Spinal cord (tissue), 10 donors: Measurements from ENCODE around the gene MACO1. TPM values are rescaled to one million over a fixed set of nuclear protein-coding genes. Genes with fewer than 3 reads are reported as not detected.

Experiments
- DNase-seq, 6 donors: peaks; one replicate each; pipeline versions ENCODE4 v3.0.0 to v3.0.0-alpha.2; 2013 to 2015; ENCODE audit warnings: low spot score in 6 of 6, low read depth in 4 of 6
- H3K27ac ChIP-seq: one replicate; pipeline ENCODE4 v1.5.1; 2013; ENCODE audit warnings: low read depth, low read length, control low read depth
- H3K27me3 ChIP-seq: one replicate; pipeline ENCODE4 v1.6.1; 2013; ENCODE audit warnings: low read length; ENCODE audit not compliant: control insufficient read depth, insufficient read depth
- H3K36me3 ChIP-seq: one replicate; pipeline ENCODE4 v1.6.1; 2013; ENCODE audit warnings: low read length; ENCODE audit not compliant: control insufficient read depth, insufficient read depth
- H3K4me1 ChIP-seq: one replicate; pipeline ENCODE4 v1.6.1; 2013; ENCODE audit warnings: low read length; ENCODE audit not compliant: control insufficient read depth, insufficient read depth
- H3K4me3 ChIP-seq: one replicate; pipeline ENCODE4 v1.5.1; 2013; ENCODE audit warnings: low read depth, low read length, control low read depth
- H3K9me3 ChIP-seq: one replicate; pipeline ENCODE4 v1.6.1; 2013; ENCODE audit warnings: low read length; ENCODE audit not compliant: control insufficient read depth, insufficient read depth
- WGBS: methylation state at CpG from one replicate; pipeline ENCODE4 v1.1.5; 2013; ENCODE audit warnings: missing lambda C conversion rate; ENCODE audit not compliant: insufficient coverage; 5-methylcytosine and 5-hydroxymethylcytosine counted together
- polyA plus RNA-seq, 2 donors: library from polyadenylated mRNA; unstranded; fragments of 120-200 nt; gene quantifications; one replicate each; pipeline ENCODE4 v1.2.1, GENCODE V29; 2013; ENCODE audit not compliant: insufficient read length in 2 of 2
- total RNA-seq, 2 donors: library from RNA; depleted of rRNA in 1 of 2; stranded (reverse); fragments of 120-200 nt in 1 of 2; fragments of >200 nt in 1 of 2; gene quantifications; one replicate each; pipeline versions ENCODE4 v1.2.3 to v1.2.4, GENCODE V29; 2013 to 2014
- donor health status: healthy.

The MACO1 gene
- total and polyA plus RNA-seq, 4 donors, result 31.0 to 33.3 (median 33.1) TPM

- Histone ChIP-seq H3K36me3 (no peaks in the 10 kb centered on the region), H3K9me3 (no peaks in the 10 kb centered on the region), H3K27me3 (no peaks in the 10 kb centered on the region), H3K4me1 (no peaks in the 10 kb centered on the region), H3K4me3 (no peak overlapping the region), H3K27ac (no peak overlapping the region)
- WGBS, result 87% methylated on average over 2 of the region's 3 CpGs
- no peak for DNase-seq
These were observed 86.0 kb downstream of the MACO1 start for GRCh38 chr1:25516686-25517085.

GRCh38 chr1:25517476-25518394, 87.0 kb downstream of the MACO1 start:
- no peak overlapping the region for H3K4me3 ChIP-seq
- WGBS, result 75% methylated on average over 26 of the region's 33 CpGs
- H3K9me3 ChIP-seq, result no peaks in the 10 kb centered on the region
- no peak for DNase-seq
- no peak overlapping the region for H3K27ac ChIP-seq
- H3K4me1 ChIP-seq, result peaks cover 5% of the 10 kb centered on the region
- no peaks in the 10 kb centered on the region for H3K27me3 ChIP-seq
- no peaks in the 10 kb centered on the region for H3K36me3 ChIP-seq

GRCh38 chr1:25519624-25520023, 88.9 kb downstream of the MACO1 start:
- Histone ChIP-seq H3K4me3 (no peak overlapping the region), H3K9me3 (no peaks in the 10 kb centered on the region), H3K36me3 (no peaks in the 10 kb centered on the region), H3K27me3 (no peaks in the 10 kb centered on the region), H3K4me1 (peaks cover 5% of the 10 kb centered on the region), H3K27ac (no peak overlapping the region)
- WGBS, result 88% methylated on average over 5 of the region's 5 CpGs
- no peak for DNase-seq

GRCh38 chr1:25520446-25521061, 89.9 kb downstream of the MACO1 start:
- Histone ChIP-seq H3K4me1 (peaks cover 5% of the 10 kb centered on the region), H3K9me3 (no peaks in the 10 kb centered on the region), H3K36me3 (no peaks in the 10 kb centered on the region), H3K27ac (no peak overlapping the region), H3K27me3 (no peaks in the 10 kb centered on the region), H3K4me3 (no peak overlapping the region)
- peak in 5 of 6 donors; percentile 38 to 85 (median 43) for DNase-seq
- 6% methylated on average over 1 of the region's 4 CpGs for WGBS

GRCh38 chr1:25522031-25522655, 91.4 kb downstream of the MACO1 start:
- Histone ChIP-seq H3K9me3 (no peaks in the 10 kb centered on the region), H3K4me1 (peaks cover 5% of the 10 kb centered on the region), H3K36me3 (no peaks in the 10 kb centered on the region), H3K4me3 (no peak overlapping the region), H3K27me3 (no peaks in the 10 kb centered on the region), H3K27ac (no peak overlapping the region)
- WGBS, result 40% methylated on average over 3 of the region's 5 CpGs
- peak in 1 of 6 donors; percentile 67 for DNase-seq

- no peak overlapping the region for H3K27ac ChIP-seq
- H3K36me3 ChIP-seq, result no peaks in the 10 kb centered on the region
- WGBS, result 58% methylated on average over 10 of the region's 10 CpGs
These were observed 92.8 kb downstream of the MACO1 start for GRCh38 chr1:25523542-25523941.

GRCh38 chr1:25524568-25525360, 94.1 kb downstream of the MACO1 start:
- H3K36me3 ChIP-seq, result no peaks in the 10 kb centered on the region
- H3K4me3 ChIP-seq, result no peak overlapping the region
- H3K4me1 ChIP-seq, result peaks cover 5% of the 10 kb centered on the region
- H3K9me3 ChIP-seq, result no peaks in the 10 kb centered on the region
- no peak overlapping the region for H3K27ac ChIP-seq
- WGBS, result 76% methylated on average over 11 of the region's 15 CpGs
- no peak for DNase-seq
- no peaks in the 10 kb centered on the region for H3K27me3 ChIP-seq

More at GRCh38 chr1:25523542-25523941, 92.8 kb downstream of the MACO1 start:
- Histone ChIP-seq H3K4me1 (peaks cover 5% of the 10 kb centered on the region), H3K27me3 (no peaks in the 10 kb centered on the region), H3K4me3 (no peak overlapping the region), H3K9me3 (no peaks in the 10 kb centered on the region)
- DNase-seq, result no peak

- no peaks in the 10 kb centered on the region for H3K9me3 ChIP-seq
- no peaks in the 10 kb centered on the region for H3K27me3 ChIP-seq
- no peak for DNase-seq
- peaks cover 5% of the 10 kb centered on the region for H3K4me1 ChIP-seq
- no peaks in the 10 kb centered on the region for H3K36me3 ChIP-seq
- WGBS, result 91% methylated on average over 3 of the region's 4 CpGs
- no peak overlapping the region for H3K27ac ChIP-seq
- no peak overlapping the region for H3K4me3 ChIP-seq
These were observed 94.6 kb downstream of the MACO1 start for GRCh38 chr1:25525361-25525688.

- H3K27ac ChIP-seq, result no peak overlapping the region
- H3K9me3 ChIP-seq, result no peaks in the 10 kb centered on the region
- no peak for DNase-seq
- peaks cover 5% of the 10 kb centered on the region for H3K4me1 ChIP-seq
- WGBS, result 78% methylated on average over 2 of the region's 2 CpGs
- no peaks in the 10 kb centered on the region for H3K27me3 ChIP-seq
- H3K4me3 ChIP-seq, result no peak overlapping the region
- H3K36me3 ChIP-seq, result no peaks in the 10 kb centered on the region
These were observed 96.1 kb downstream of the MACO1 start for GRCh38 chr1:25526753-25527152.
